Astrocyte (in vitro differentiated cells and primary cell): ENCODE data around the gene SUGP2.

Experiments
- EZH2 ChIP-seq: IDR thresholded peaks from 2 replicates; pipeline ENCODE4 v1.6.1; 2012; ENCODE audit warnings: mild to moderate bottlenecking, low read length, inconsistent platforms; ENCODE audit not compliant: insufficient read depth
- TF ChIP-seq, protein P1 (sequence below): IDR thresholded peaks from 2 replicates; pipeline ENCODE4 v1.5.1; 2011; ENCODE audit warnings: low read depth, mild to moderate bottlenecking, inconsistent platforms, low read length, moderate library complexity; ENCODE audit not compliant: insufficient read depth

DNA sequence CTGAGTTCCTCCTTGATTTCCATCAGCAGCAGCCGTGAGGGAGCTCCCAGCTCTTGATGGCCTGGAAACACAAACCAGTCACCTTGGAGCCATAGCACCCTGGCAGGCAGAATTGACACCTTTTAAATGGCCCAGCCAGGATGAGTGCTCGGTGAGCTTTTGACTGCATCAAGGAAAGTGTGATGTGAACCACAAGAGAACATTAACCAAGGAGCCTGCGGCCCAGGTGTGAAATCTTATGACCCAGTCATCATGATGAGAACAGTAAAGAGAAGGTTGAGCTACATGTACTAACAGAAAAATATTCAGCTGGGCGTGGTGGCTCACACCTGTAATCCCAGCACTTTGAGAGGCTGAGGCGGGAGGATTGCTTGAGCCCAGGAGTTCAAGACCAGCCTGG lies 22.8 kb downstream of the SUGP2 start:
- TF ChIP-seq, protein P1, sequence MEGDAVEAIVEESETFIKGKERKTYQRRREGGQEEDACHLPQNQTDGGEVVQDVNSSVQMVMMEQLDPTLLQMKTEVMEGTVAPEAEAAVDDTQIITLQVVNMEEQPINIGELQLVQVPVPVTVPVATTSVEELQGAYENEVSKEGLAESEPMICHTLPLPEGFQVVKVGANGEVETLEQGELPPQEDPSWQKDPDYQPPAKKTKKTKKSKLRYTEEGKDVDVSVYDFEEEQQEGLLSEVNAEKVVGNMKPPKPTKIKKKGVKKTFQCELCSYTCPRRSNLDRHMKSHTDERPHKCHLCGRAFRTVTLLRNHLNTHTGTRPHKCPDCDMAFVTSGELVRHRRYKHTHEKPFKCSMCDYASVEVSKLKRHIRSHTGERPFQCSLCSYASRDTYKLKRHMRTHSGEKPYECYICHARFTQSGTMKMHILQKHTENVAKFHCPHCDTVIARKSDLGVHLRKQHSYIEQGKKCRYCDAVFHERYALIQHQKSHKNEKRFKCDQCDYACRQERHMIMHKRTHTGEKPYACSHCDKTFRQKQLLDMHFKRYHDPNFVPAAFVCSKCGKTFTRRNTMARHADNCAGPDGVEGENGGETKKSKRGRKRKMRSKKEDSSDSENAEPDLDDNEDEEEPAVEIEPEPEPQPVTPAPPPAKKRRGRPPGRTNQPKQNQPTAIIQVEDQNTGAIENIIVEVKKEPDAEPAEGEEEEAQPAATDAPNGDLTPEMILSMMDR, result no peak
- TF ChIP-seq EZH2, result no peak
